Measurements from ENCODE around the gene C19orf85. TPM values are rescaled to one million over a fixed set of nuclear protein-coding genes. Genes with fewer than 3 reads are reported as not detected.

Gene C19orf85
- polyA plus RNA-seq, 1 of the 3 experiments (the other 2 are of a cell fraction) = not detected

DNA sequence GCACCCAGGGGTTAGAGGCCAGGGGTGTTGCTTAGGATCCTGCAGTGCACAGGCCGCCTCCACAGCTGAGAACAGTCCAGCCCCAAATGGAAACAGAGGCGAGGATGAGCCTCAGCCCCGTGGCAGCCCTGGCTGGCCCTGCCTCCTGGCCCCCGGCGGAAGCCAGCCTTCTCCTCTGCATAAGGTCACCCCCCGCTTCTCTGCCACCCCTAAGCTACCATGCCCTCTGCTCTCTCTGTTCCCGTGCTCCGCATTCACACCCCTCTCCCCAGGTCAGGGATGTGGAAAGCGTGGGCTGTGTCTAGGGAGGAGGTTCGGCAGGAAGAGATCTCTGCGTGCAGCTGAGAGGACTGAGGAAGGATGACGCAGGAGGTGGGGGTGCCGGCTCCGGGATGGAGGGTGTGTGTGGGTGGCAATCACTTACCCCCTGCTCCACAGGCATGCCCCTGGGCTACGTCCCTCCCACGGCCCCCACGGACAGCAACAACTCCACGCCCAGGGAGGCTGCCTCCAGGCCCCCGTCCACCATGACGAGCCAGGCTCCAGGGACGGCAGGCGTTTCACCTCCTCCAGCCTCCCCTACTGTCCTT, 29.7 kb upstream of the C19orf85 start:
- Histone ChIP-seq H3K9me2 (no peaks in the 10 kb centered on the region), H3K9ac (no peak overlapping the region), H3K4me3 (ENCODE audit: low read depth in 2 of 2, low read length in 1 of 2) (no peak overlapping the region), H3K4me2 (no peak overlapping the region), H3K36me3 (replicated peaks in 1 of 2; ENCODE audit: control insufficient read depth in 1 of 2, insufficient read depth in 2 of 2, low read length in 1 of 2) (no peaks in the 10 kb centered on the region), H4K20me1 (ENCODE audit: insufficient read depth) (no peaks in the 10 kb centered on the region), H3K79me2 (ENCODE audit: insufficient read depth) (no peaks in the 10 kb centered on the region), H3K9me3 (no peaks in the 10 kb centered on the region), H3K27ac (ENCODE audit: low read depth in 2 of 2, low read length in 1 of 2) (no peak overlapping the region), H3K4me1 (ENCODE audit: control insufficient read depth in 1 of 2, insufficient read depth in 2 of 2, low read depth in 1 of 2, low read length in 1 of 2) (peaks cover 0 to 35% of the 10 kb centered on the region in 2 experiments; a peak in 1 of 4 replicates), H3F3A (replicated peaks; ENCODE audit: insufficient read depth) (peaks cover 10% of the 10 kb centered on the region), H3K27me3 (ENCODE audit: insufficient read depth) (no peaks in the 10 kb centered on the region), H2AFZ (ENCODE audit: low read depth) (no peak overlapping the region)
- TF ChIP-seq RAD21 (IDR thresholded peaks at IDR 0.05; ENCODE audit: low read length) (no peak), MEF2A (IDR thresholded peaks at IDR 0.05; ENCODE audit: borderline replicate concordance, low read depth) (no peak), TEAD4 (IDR thresholded peaks at IDR 0.05; ENCODE audit: borderline replicate concordance, insufficient read depth) (no peak), ELF1 (IDR thresholded peaks at IDR 0.05) (no peak), RCOR1 (IDR thresholded peaks at IDR 0.05; ENCODE audit: low read length) (no peak), SIN3A (IDR thresholded peaks at IDR 0.05; ENCODE audit: borderline replicate concordance, low read depth, low read length) (no peak), RXRA (IDR thresholded peaks at IDR 0.05; ENCODE audit: borderline replicate concordance, low read depth) (no peak), NFIC (IDR thresholded peaks at IDR 0.05; ENCODE audit: borderline replicate concordance) (no peak), TCF12 (IDR thresholded peaks at IDR 0.05) (no peak), RFX5 (IDR thresholded peaks at IDR 0.05; ENCODE audit: low read length) (no peak), EP300 (IDR thresholded peaks at IDR 0.05; ENCODE audit: borderline replicate concordance in 1 of 2, low read depth in 1 of 2, low read length in 1 of 2) (no peak)
- TF ChIP-seq, protein P1, sequence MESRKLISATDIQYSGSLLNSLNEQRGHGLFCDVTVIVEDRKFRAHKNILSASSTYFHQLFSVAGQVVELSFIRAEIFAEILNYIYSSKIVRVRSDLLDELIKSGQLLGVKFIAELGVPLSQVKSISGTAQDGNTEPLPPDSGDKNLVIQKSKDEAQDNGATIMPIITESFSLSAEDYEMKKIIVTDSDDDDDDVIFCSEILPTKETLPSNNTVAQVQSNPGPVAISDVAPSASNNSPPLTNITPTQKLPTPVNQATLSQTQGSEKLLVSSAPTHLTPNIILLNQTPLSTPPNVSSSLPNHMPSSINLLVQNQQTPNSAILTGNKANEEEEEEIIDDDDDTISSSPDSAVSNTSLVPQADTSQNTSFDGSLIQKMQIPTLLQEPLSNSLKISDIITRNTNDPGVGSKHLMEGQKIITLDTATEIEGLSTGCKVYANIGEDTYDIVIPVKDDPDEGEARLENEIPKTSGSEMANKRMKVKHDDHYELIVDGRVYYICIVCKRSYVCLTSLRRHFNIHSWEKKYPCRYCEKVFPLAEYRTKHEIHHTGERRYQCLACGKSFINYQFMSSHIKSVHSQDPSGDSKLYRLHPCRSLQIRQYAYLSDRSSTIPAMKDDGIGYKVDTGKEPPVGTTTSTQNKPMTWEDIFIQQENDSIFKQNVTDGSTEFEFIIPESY (IDR thresholded peaks at IDR 0.05; ENCODE audit: borderline replicate concordance, low read depth) = no peak
- TF ChIP-seq, protein P2, sequence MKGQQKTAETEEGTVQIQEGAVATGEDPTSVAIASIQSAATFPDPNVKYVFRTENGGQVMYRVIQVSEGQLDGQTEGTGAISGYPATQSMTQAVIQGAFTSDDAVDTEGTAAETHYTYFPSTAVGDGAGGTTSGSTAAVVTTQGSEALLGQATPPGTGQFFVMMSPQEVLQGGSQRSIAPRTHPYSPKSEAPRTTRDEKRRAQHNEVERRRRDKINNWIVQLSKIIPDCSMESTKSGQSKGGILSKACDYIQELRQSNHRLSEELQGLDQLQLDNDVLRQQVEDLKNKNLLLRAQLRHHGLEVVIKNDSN (IDR thresholded peaks at IDR 0.05; ENCODE audit: borderline replicate concordance, low read depth) = no peak
- TF ChIP-seq, protein P3, sequence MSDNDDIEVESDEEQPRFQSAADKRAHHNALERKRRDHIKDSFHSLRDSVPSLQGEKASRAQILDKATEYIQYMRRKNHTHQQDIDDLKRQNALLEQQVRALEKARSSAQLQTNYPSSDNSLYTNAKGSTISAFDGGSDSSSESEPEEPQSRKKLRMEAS (IDR thresholded peaks at IDR 0.05; ENCODE audit: low read depth) = no peak
- TF ChIP-seq, protein P4, sequence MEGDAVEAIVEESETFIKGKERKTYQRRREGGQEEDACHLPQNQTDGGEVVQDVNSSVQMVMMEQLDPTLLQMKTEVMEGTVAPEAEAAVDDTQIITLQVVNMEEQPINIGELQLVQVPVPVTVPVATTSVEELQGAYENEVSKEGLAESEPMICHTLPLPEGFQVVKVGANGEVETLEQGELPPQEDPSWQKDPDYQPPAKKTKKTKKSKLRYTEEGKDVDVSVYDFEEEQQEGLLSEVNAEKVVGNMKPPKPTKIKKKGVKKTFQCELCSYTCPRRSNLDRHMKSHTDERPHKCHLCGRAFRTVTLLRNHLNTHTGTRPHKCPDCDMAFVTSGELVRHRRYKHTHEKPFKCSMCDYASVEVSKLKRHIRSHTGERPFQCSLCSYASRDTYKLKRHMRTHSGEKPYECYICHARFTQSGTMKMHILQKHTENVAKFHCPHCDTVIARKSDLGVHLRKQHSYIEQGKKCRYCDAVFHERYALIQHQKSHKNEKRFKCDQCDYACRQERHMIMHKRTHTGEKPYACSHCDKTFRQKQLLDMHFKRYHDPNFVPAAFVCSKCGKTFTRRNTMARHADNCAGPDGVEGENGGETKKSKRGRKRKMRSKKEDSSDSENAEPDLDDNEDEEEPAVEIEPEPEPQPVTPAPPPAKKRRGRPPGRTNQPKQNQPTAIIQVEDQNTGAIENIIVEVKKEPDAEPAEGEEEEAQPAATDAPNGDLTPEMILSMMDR (IDR thresholded peaks at IDR 0.05) = no peak
- TF ChIP-seq, protein P5, sequence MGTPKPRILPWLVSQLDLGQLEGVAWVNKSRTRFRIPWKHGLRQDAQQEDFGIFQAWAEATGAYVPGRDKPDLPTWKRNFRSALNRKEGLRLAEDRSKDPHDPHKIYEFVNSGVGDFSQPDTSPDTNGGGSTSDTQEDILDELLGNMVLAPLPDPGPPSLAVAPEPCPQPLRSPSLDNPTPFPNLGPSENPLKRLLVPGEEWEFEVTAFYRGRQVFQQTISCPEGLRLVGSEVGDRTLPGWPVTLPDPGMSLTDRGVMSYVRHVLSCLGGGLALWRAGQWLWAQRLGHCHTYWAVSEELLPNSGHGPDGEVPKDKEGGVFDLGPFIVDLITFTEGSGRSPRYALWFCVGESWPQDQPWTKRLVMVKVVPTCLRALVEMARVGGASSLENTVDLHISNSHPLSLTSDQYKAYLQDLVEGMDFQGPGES (IDR thresholded peaks at IDR 0.05; ENCODE audit: low read depth, low read length) = no peak
- no peak for DNase-seq
- WGBS (ENCODE audit: low lambda C conversion rate) = 89% methylated on average over 11 of the region's 22 CpGs
- ChIA-PET CTCF (interaction anchor here (0.5 to 15.1 kb wide), 5 partner anchors 8 to 138 kb away, joined by 3 to 162 read pairs (median 7); partner anchors contain the start of gene ZNF865), POLR2A (interaction anchor here (1.1 kb wide), 1 partner anchor 353 kb away, joined by 3 read pairs; no protein-coding TSS in a partner anchor)

All from SK-N-SH (cell line).